GM15510 (cell line): ENCODE data around the gene ISG20.

ENCODE experiments used
- POLR2A ChIP-seq: IDR thresholded peaks from 3 replicates; pipeline ENCODE4 v1.6.1; 2011; ENCODE audit warnings: borderline replicate concordance; ENCODE audit not compliant: insufficient read length; ENCODE audit errors: extremely low read depth

ISG20 gene

GRCh38 chr15:88645171-88646087 is 6.6 kb downstream of the ISG20 start:
- TF ChIP-seq POLR2A: no peak

DNA sequence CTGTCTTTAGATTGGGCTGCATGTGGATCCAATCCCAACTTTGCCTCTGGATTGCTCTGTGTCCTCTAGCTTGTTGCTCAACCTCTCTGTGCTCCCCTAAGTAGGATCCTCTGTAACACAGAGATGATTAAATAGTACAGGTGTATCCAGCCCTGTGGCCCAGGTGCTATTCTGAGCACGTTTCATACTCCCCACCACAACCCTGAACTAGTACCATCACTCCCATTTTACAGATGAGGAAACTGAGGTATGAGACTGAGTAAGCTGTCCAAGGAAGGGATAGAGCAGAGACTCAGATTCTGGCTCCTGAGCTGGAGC is 7.2 kb downstream of the ISG20 start:
- no peak for TF ChIP-seq POLR2A

DNA sequence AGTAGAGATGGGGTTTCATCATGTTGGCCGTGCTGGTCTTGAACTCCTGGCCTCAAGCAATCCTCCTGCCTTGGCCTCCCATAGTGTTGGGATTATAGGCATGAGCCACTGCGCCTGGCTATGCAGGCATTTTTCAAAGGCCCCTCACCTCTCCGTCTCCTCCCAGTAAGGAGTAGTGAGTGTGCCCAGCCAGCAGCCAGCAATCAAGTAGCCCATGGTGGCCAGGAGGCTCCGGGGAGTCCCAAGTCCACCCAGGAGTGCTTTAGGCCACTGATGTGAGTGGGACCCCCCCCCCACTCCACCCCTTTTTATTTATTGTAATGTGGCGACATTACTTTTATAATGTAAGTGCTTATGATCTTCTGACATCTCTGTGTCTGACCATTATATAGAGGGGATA is 8.1 kb downstream of the ISG20 start:
- no peak for TF ChIP-seq POLR2A

- TF ChIP-seq POLR2A: no peak
Measured at GRCh38 chr15:88647351-88648105, 8.7 kb downstream of the ISG20 start.

DNA sequence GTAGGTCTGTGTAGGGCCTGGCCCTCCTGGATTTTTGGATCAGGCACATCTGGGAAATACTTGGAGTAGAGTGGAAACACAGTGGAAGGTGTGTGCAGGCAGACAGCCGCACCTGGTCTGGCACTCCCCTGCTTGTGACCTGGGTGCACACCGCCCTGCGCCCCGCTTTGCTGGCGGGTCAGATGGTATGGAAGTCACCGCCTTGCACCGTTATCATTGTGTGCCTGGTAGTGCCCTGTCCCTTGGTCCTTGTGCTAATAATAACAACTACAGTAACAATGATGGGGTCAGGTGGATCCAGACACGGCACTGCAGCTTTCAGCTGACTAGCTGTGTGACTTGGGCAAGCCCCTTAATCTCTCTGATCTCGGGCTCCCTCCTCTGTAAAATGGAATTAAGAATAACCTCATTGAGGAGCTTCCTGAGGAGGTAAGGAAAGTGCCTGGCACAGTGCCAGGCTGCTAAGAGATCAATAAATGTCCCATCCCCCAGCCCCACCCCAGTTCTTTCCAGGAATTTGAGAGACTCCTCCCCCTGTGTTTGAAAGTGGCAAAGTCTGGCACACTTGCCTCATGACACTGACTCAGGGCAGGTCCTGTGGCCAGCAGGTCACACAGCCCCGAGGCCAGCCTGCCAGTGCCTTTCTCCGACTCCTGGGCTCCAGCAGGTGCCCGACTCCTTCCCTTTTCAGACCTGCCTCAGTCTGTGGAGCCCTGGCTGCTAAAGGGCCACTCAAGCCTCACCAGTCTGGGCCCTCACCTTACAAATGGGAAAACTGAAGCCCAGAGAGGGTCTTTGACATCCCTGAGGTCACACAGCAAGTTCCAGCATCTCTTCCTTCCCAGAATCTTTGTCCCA is 9.8 kb downstream of the ISG20 start:
- no peak for TF ChIP-seq POLR2A

DNA sequence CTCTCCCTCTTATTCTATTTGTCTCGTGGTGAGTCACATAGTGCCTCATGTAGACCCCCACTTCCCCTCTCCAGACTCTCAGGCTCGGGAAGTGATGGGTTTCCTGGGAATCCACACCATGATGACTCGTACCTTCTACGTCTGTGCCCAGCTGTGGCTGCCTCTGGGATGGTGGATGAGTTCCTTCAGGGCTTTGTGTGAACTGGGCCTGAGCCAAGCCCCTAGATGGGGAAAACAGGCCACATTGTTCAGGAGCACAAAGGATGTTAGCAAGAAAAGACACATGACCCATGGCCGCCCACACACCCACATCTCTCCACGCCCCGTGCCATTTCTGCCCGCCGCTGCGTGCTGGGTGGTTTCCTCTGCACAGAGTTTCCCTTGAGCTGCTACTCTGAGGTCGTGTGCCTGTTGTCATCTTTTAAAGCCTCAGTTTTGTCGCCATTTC is 10.5 kb downstream of the ISG20 start:
- TF ChIP-seq POLR2A: peak; percentile 14

- no peak for TF ChIP-seq POLR2A
Measured at GRCh38 chr15:88649753-88650551, 11.1 kb downstream of the ISG20 start.

DNA sequence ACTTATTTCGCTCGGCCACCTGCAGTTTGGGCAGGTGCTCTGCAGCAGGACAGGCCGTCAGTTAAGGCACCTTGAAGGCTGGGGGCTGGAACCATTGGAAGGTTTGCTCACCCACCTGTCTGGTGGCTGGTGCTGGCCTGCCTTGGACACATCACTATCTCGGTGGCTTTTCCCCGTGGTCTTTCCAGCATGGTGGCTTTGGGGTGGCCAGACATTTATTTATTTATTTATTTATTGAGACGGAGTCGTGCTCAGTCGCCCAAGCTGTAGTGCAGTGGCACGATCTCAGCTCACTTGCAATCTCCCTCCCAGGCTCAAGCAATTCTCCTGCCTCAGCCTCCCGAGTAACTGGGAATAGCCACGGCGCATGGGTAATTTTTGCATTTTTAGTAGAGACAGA is 11.7 kb downstream of the ISG20 start:
- TF ChIP-seq POLR2A: no peak

DNA sequence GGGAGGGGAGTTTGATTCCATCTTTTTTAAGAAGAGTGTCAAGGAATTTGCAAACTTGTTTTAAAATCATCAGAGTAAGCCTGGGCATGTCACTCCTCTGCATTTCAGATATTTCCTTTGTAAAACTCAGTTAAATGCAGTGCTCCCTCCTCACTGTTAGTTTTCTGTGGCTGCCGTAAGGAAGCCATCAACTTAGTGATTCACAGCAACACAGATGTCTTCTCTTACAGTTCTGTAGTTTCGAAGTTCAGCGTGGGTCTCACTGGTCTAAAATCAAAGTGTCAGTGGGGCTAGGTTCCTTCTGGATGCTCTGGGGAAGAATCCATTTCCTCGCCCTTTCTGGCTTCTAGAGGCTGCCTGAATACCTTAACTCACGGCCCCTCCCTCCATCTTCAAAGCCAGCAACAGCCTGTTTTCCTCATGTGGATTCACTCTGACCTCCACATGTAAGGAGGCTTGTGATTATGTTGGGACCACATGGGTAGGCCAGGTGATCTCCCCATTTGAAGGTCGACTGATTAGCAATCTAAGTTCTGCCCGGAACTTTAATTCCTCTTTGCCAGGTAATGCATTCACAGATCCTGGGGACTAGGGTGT is 12.4 kb downstream of the ISG20 start:
- no peak for TF ChIP-seq POLR2A

- no peak for TF ChIP-seq POLR2A
Measured at GRCh38 chr15:88651971-88652370, 13.2 kb downstream of the ISG20 start.

GRCh38 chr15:88652456-88653199 is 13.8 kb downstream of the ISG20 start:
- TF ChIP-seq POLR2A: no peak

DNA sequence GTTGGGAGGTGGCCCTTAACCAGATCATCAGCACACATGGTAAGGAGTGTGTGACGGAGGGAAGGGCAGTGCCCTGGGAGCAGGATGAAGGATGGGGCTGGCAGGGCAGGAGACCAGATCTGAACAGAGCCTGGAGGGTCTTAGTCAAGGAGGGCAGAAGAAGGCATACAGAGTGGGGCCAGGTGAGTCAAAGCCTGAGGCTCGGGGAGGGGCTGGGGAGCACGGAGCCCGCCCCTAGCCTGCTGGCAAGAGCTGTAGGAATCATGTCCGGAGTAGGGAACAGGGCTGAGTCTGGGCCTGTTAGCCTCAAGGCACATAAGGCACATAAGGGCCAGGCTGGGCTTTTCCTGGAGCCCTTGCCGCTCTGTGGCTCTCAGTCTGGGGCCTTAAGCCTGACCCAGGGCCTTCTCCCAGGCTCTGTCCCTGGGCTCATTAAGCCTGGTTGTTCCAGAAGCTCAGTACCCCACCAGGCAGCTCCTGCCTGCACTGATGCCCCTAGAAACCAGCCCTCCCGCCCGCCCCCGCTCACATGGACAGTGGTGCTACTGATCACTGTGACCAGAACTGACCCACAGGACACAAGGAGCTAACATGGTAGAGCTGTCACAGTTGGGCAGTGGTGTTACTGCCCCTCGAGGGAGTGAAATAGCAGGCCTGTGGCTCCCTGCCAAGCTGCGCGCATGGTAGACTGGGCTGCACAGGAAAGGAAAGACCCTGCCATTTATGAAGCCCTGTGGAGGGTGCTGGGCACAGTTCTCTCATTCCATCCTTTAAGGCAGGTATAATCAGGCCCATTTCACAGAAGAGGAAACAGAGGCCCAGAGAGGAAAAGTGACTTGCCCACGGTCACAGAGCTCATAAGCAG is 14.6 kb downstream of the ISG20 start:
- TF ChIP-seq POLR2A: peak; percentile 12
